Glutamatergic neuron (in vitro differentiated cells): ENCODE measurements around the gene CAMK2D. TPM values are rescaled to one million over a fixed set of nuclear protein-coding genes. Genes with fewer than 3 reads are reported as not detected.
A peak's percentile ranks its signal among the peaks of the same experiment; 100 is the strongest.

ENCODE experiments used
- DNase-seq: peaks from one replicate; pipeline ENCODE4 v3.0.0; 2022
- H3K27ac Mint-ChIP-seq: one replicate; pipeline ENCODE4 v1.8.0; 2020; ENCODE audit warnings: mild to moderate bottlenecking, mixed read lengths, inconsistent platforms; ENCODE audit not compliant: unreplicated experiment
- H3K27me3 Mint-ChIP-seq: one replicate; pipeline ENCODE4 v1.8.0; 2020; ENCODE audit warnings: mild to moderate bottlenecking, moderate library complexity, mixed read lengths, inconsistent platforms; ENCODE audit not compliant: unreplicated experiment
- H3K36me3 Mint-ChIP-seq: one replicate; pipeline ENCODE4 v1.8.0; 2020; ENCODE audit warnings: mild to moderate bottlenecking, mixed read lengths, inconsistent platforms; ENCODE audit not compliant: unreplicated experiment
- H3K4me1 Mint-ChIP-seq: one replicate; pipeline ENCODE4 v1.8.0; 2020; ENCODE audit warnings: mild to moderate bottlenecking, low read depth, mixed read lengths, inconsistent platforms; ENCODE audit not compliant: unreplicated experiment
- H3K4me3 Mint-ChIP-seq: one replicate; pipeline ENCODE4 v1.8.0; 2020; ENCODE audit warnings: mild to moderate bottlenecking, mixed read lengths, inconsistent platforms; ENCODE audit not compliant: unreplicated experiment
- H3K9me3 Mint-ChIP-seq: one replicate; pipeline ENCODE4 v1.8.0; 2020; ENCODE audit warnings: mild to moderate bottlenecking, moderate library complexity, mixed read lengths, inconsistent platforms; ENCODE audit not compliant: unreplicated experiment
- total RNA-seq: library from RNA; stranded (reverse); fragmentation: NEBNext Ultra II Directional; extraction: Animal tissue kit (Norgen Biotek cat#: 25700); gene quantifications from one replicate; pipeline ENCODE4 v1.2.1, GENCODE V29; 2021; ENCODE audit not compliant: unreplicated experiment
- TF ChIP-seq, protein P1 (sequence below): fragments of 200-600 bp; sonication (generic); IDR thresholded peaks from one replicate; pipeline ENCODE4 v1.5.0; 2021; ENCODE audit not compliant: partially characterized antibody, unreplicated experiment

Gene CAMK2D
- total RNA-seq, 1 donor from 2014 or later, result 24.8 TPM

DNA sequence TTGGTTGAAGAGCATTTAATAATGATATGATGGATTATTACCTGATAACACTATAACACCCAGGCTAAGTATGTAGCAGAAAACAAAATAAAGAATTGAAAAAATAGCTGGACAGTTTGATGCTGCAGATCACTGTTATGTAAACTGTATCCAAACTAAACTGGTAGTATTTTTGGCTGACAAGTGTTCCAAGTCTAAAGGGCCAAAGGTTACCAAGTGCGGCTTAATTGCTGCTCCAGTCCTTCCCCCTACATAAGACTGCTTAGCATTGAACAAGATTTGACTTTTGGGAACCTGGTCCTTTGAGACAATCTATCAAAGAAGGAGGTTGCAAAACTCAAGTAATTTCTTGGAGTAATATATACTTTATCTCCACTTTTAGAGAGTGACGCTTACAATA, 249.6 kb downstream of the CAMK2D start:
- H3K27ac Mint-ChIP-seq, result no peak overlapping the region
- H3K4me1 Mint-ChIP-seq, result peaks cover 7% of the 10 kb centered on the region
- H3K4me3 Mint-ChIP-seq, result no peak overlapping the region
- DNase-seq, result no peak
- H3K9me3 Mint-ChIP-seq, result no peaks in the 10 kb centered on the region
- no peaks in the 10 kb centered on the region for H3K36me3 Mint-ChIP-seq
- TF ChIP-seq, protein P1, sequence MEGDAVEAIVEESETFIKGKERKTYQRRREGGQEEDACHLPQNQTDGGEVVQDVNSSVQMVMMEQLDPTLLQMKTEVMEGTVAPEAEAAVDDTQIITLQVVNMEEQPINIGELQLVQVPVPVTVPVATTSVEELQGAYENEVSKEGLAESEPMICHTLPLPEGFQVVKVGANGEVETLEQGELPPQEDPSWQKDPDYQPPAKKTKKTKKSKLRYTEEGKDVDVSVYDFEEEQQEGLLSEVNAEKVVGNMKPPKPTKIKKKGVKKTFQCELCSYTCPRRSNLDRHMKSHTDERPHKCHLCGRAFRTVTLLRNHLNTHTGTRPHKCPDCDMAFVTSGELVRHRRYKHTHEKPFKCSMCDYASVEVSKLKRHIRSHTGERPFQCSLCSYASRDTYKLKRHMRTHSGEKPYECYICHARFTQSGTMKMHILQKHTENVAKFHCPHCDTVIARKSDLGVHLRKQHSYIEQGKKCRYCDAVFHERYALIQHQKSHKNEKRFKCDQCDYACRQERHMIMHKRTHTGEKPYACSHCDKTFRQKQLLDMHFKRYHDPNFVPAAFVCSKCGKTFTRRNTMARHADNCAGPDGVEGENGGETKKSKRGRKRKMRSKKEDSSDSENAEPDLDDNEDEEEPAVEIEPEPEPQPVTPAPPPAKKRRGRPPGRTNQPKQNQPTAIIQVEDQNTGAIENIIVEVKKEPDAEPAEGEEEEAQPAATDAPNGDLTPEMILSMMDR, result no peak
- no peaks in the 10 kb centered on the region for H3K27me3 Mint-ChIP-seq

DNA sequence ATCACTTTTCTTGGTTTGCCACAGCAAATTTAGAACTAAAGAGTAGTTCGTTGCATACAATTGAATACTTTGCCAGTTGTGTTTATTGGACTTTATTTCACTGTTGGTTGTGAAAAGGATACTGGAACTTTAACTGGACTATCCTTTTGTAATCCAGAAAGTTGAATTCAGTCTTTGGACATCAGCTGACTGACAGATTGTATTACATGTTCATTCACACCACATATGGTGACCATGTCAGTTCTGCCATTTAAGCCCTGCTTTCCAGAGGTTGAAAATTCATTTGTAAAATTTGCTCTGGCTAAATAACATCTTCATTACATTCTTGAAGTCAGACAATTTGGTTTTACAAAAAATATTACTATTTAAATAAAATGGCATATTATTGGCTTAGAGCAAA, 251.7 kb downstream of the CAMK2D start:
- TF ChIP-seq, protein P1, result no peak
- H3K36me3 Mint-ChIP-seq, result no peaks in the 10 kb centered on the region
- H3K9me3 Mint-ChIP-seq, result peaks cover 1% of the 10 kb centered on the region
- peak overlapping the region; percentile 88 for H3K27ac Mint-ChIP-seq
- H3K4me3 Mint-ChIP-seq, result no peak overlapping the region
- H3K4me1 Mint-ChIP-seq, result peaks cover 9% of the 10 kb centered on the region
- no peaks in the 10 kb centered on the region for H3K27me3 Mint-ChIP-seq
- DNase-seq, result no peak

DNA sequence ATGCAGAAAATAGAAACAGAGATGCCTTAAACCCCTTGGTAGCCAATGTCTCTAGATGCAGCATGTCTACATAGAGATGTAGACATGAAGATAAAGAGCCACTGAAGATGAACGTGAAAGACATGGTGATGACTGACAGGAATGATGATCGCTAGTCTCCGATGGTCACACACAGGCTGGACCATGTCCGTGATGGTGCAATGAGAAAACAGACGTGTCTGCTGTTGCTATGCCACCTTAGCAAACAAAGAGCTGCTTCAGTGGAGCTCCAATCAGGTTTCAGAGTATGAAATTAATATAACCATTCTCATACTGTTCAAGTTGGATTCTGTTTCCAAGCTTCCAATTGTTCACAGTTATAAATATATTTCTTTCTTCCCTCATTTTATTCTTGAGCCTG, 256.5 kb downstream of the CAMK2D start:
- H3K27me3 Mint-ChIP-seq, result no peaks in the 10 kb centered on the region
- TF ChIP-seq, protein P1, result no peak
- peaks cover 6% of the 10 kb centered on the region for H3K4me1 Mint-ChIP-seq
- no peak for DNase-seq
- H3K27ac Mint-ChIP-seq, result no peak overlapping the region
- H3K9me3 Mint-ChIP-seq, result peaks cover 1% of the 10 kb centered on the region
- H3K36me3 Mint-ChIP-seq, result no peaks in the 10 kb centered on the region
- H3K4me3 Mint-ChIP-seq, result no peak overlapping the region

DNA sequence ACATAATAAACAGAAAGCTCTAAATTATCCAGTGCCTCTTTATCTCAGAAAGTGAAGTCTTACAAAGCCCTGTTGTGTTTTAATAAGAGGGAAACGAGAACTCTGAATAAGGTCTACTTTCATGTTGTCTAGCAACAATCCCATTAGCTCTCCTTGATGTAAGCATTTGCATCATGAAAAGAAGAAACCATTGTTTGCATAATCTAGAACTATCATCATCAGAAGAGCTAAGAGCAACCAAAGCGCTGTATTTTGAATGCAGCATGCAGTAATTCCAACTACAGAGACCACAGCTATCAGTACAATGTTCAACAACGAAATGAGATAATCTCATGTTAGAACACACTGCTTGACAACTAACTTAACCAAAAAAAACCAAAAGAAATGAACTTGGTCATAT, 257.1 kb downstream of the CAMK2D start:
- peaks cover 1% of the 10 kb centered on the region for H3K9me3 Mint-ChIP-seq
- no peak overlapping the region for H3K4me3 Mint-ChIP-seq

DNA sequence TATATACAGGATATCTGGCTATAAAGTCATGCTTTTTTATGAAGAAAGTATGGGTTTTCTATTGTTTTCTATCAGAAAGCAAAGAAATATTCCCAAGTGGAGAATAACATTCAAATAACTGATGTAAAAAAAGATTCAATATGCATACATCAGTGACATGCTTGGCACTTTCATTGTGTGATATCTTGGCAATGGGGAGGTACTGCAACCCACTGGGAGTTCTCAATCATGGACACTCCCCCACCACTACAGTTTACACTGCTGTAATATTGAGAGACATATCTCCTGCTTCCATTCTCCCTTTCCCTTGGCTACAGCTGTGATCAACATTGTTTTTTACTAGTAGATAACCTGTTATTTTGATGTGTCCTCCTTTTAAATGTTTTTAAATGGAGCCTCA, 257.8 kb downstream of the CAMK2D start:
- peaks cover 2% of the 10 kb centered on the region for H3K4me1 Mint-ChIP-seq
- TF ChIP-seq, protein P1, result no peak

More for the DNA sequence above, 257.1 kb downstream of the CAMK2D start:
- H3K27ac Mint-ChIP-seq, result no peak overlapping the region
- H3K36me3 Mint-ChIP-seq, result no peaks in the 10 kb centered on the region
- H3K27me3 Mint-ChIP-seq, result no peaks in the 10 kb centered on the region
- DNase-seq, result no peak
- H3K4me1 Mint-ChIP-seq, result peaks cover 3% of the 10 kb centered on the region
- TF ChIP-seq, protein P1, result no peak

More for the DNA sequence above, 257.8 kb downstream of the CAMK2D start:
- no peaks in the 10 kb centered on the region for H3K36me3 Mint-ChIP-seq
- H3K27ac Mint-ChIP-seq, result no peak overlapping the region
- no peaks in the 10 kb centered on the region for H3K27me3 Mint-ChIP-seq
- no peak overlapping the region for H3K4me3 Mint-ChIP-seq
- DNase-seq, result no peak
- peaks cover 1% of the 10 kb centered on the region for H3K9me3 Mint-ChIP-seq
